Prostate gland (tissue), 2 donors: ENCODE measurements around the gene AKTIP.

Source experiments
- POLR2A ChIP-seq: fragments of 450-650 bp; IDR thresholded peaks from one replicate; pipeline ENCODE4 v1.6.1; 2016; ENCODE audit warnings: antibody characterized with exemption, mild to moderate bottlenecking
- POLR2AphosphoS5 ChIP-seq: sonication (generic); formaldehyde crosslinking; IDR thresholded peaks from one replicate; pipeline ENCODE4 v1.6.1; 2017; ENCODE audit warnings: antibody characterized with exemption
- TF ChIP-seq, protein P1 (sequence below), 4 experiments: fragments of 200-600 bp in 2 of 4; fragments of 450-650 bp in 2 of 4; sonication (generic) in 2 of 4; IDR thresholded peaks; 1 replicate in 3 of 4; 2 replicates in 1 of 4; pipeline ENCODE4 v1.5.1; 2016 to 2019; ENCODE audit warnings: antibody characterized with exemption in 4 of 4, mild to moderate bottlenecking in 2 of 4, moderate library complexity in 2 of 4

DNA sequence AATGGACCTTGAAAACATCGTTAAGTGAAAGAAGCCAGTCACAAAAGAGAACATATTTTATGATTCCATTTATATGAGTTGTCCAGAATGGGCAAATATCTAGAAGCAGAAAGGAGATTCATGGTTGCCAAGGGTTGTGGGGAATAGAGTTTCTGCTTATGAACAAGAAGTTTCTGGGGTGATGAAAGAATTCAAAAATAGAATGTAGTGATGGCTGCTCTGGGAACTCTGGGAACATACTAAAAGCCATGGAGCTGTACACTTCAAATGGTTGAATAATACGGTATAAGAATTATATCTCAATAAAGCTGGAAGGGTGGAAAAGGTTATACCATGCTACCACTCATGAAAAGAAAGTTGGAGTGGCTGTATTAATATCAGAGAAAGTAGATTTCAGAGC, 18.5 kb downstream of the AKTIP start:
- TF ChIP-seq POLR2A: no peak
- TF ChIP-seq, protein P1, sequence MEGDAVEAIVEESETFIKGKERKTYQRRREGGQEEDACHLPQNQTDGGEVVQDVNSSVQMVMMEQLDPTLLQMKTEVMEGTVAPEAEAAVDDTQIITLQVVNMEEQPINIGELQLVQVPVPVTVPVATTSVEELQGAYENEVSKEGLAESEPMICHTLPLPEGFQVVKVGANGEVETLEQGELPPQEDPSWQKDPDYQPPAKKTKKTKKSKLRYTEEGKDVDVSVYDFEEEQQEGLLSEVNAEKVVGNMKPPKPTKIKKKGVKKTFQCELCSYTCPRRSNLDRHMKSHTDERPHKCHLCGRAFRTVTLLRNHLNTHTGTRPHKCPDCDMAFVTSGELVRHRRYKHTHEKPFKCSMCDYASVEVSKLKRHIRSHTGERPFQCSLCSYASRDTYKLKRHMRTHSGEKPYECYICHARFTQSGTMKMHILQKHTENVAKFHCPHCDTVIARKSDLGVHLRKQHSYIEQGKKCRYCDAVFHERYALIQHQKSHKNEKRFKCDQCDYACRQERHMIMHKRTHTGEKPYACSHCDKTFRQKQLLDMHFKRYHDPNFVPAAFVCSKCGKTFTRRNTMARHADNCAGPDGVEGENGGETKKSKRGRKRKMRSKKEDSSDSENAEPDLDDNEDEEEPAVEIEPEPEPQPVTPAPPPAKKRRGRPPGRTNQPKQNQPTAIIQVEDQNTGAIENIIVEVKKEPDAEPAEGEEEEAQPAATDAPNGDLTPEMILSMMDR (IDR thresholded peaks at IDR 0.05): no peak
- no peak for TF ChIP-seq POLR2AphosphoS5
